GM12875 (cell line): ENCODE data around the gene MST1.

ENCODE experiments used
- H3K4me3 ChIP-seq: one replicate; pipeline ENCODE4 v1.5.1; 2011; ENCODE audit warnings: low read depth, low read length, control low read depth
- TF ChIP-seq, protein P1 (sequence below): IDR thresholded peaks from 2 replicates; pipeline ENCODE4 v1.5.1; 2011; ENCODE audit warnings: low read depth, mild to moderate bottlenecking, control low read depth, inconsistent platforms, low read length, moderate library complexity, borderline replicate concordance; ENCODE audit not compliant: insufficient read depth

Gene MST1

DNA sequence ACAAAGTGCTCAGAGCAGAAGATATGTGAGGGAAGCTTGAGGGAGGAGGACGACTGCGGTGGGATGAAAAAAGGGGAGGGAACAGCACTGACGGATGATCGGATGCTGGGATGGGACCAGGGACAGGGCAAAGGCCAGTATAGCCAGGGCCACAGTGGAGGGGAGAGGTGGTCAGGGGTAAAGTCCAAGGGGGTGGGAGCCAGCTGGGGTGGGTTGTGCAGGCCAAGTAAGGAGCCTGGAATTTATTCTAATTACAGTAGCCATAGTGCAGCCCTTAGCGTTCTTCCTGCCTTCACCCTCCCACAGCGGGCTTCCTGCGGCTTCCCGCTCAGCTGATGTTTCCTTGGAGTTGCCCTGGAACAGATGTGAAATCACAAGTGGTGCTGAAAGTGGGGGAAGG is 22.7 kb downstream of the MST1 start:
- no peak overlapping the region for H3K4me3 ChIP-seq
- TF ChIP-seq, protein P1, sequence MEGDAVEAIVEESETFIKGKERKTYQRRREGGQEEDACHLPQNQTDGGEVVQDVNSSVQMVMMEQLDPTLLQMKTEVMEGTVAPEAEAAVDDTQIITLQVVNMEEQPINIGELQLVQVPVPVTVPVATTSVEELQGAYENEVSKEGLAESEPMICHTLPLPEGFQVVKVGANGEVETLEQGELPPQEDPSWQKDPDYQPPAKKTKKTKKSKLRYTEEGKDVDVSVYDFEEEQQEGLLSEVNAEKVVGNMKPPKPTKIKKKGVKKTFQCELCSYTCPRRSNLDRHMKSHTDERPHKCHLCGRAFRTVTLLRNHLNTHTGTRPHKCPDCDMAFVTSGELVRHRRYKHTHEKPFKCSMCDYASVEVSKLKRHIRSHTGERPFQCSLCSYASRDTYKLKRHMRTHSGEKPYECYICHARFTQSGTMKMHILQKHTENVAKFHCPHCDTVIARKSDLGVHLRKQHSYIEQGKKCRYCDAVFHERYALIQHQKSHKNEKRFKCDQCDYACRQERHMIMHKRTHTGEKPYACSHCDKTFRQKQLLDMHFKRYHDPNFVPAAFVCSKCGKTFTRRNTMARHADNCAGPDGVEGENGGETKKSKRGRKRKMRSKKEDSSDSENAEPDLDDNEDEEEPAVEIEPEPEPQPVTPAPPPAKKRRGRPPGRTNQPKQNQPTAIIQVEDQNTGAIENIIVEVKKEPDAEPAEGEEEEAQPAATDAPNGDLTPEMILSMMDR = no peak

- TF ChIP-seq, protein P1 = no peak
These were observed 23.3 kb downstream of the MST1 start for GRCh38 chr3:49665822-49666519.

GRCh38 chr3:49664300-49664699 is 25.0 kb downstream of the MST1 start:
- TF ChIP-seq, protein P1 = no peak
- no peak overlapping the region for H3K4me3 ChIP-seq

More at GRCh38 chr3:49665822-49666519, 23.3 kb downstream of the MST1 start:
- H3K4me3 ChIP-seq = no peak overlapping the region

DNA sequence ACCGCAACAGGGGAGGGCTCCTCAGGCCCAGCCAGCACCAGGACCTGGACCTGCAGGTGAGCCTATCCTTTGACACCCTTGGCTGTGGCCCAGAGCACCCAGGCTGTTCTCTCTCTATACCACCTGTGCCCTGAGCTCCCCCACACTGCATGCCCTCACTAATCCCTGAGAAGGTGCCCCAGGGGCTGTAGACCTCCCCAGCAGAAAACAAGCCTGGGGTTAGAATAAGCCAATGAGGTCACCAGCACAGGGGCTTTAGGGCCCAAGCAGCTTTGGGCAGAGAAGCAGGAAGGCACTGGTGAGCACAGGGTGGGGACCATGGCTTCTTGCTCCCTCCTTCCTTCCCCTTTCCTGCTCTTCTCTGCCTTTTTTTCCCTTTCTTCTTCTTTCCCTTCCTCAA is 25.4 kb downstream of the MST1 start:
- H3K4me3 ChIP-seq = no peak overlapping the region
- TF ChIP-seq, protein P1 = no peak

GRCh38 chr3:49662720-49663413 is 26.4 kb downstream of the MST1 start:
- H3K4me3 ChIP-seq = no peak overlapping the region
- TF ChIP-seq, protein P1 = no peak

DNA sequence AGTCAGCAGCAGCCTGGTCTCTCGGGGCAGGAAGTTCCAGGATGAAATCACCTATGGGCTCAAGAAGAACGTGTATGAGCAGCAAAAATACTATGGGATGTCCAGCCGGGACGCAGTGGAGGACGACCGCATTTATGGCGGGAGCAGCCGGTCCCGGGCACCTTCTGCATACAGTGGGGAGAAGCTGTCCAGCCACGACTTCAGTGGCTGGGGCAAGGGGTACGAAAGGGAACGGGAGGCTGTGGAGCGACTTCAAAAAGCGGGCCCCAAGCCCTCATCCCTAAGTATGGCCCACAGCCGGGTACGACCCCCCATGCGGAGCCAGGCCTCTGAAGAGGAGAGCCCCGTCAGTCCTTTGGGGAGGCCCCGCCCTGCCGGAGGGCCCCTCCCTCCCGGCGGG is 27.3 kb downstream of the MST1 start:
- H3K4me3 ChIP-seq = no peak overlapping the region
- TF ChIP-seq, protein P1 = no peak

DNA sequence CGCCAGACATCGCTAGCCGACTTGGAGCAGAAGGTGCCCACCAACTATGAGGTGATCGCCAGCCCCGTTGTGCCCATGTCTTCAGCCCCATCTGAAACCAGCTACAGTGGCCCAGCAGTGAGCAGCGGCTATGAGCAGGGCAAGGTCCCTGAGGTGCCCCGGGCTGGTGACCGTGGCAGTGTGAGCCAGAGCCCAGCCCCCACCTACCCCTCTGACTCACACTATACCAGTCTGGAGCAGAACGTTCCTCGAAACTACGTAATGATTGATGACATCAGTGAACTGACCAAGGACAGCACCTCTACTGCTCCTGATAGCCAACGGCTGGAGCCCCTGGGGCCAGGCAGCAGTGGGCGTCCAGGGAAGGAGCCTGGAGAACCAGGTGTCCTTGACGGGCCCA is 28.0 kb downstream of the MST1 start:
- TF ChIP-seq, protein P1 = no peak
- no peak overlapping the region for H3K4me3 ChIP-seq
